ENCODE measurements around the gene EPHA3. TPM values are rescaled to one million over a fixed set of nuclear protein-coding genes. Genes with fewer than 3 reads are reported as not detected.

Gene EPHA3
- total and polyA plus RNA-seq, 2 experiments from 2014 or later = 3.0 to 15.1 TPM

GRCh38 chr3:89368846-89369245 lies 261.4 kb downstream of the EPHA3 start:
- no peaks in the 10 kb centered on the region for H3K4me1 ChIP-seq (ENCODE audit: insufficient read depth)
- no peaks in the 10 kb centered on the region for H3K36me3 ChIP-seq (replicated peaks; ENCODE audit: insufficient read depth, low read depth)
- no peak for DNase-seq (ENCODE audit: low spot score)
- TF ChIP-seq CTCF (IDR thresholded peaks at IDR 0.05; ENCODE audit: poor library complexity) (no peak), EZH2 (IDR thresholded peaks at IDR 0.05; ENCODE audit: borderline replicate concordance) (no peak), EZH2phosphoT487 (IDR thresholded peaks at IDR 0.05; ENCODE audit: low read depth, severe bottlenecking, unreplicated experiment) (no peak)
- no peaks in the 10 kb centered on the region for H3K27me3 ChIP-seq
- 96% methylated on average over 3 of the region's 3 CpGs for WGBS (ENCODE audit: low lambda C conversion rate, missing lambda C conversion rate)
- H3K9me2 ChIP-seq (replicated peaks; ENCODE audit: insufficient read depth) = no peaks in the 10 kb centered on the region
- no peaks in the 10 kb centered on the region for H4K20me1 ChIP-seq (ENCODE audit: insufficient read depth, poor library complexity, severe bottlenecking)
- H2AFZ ChIP-seq = no peak overlapping the region
- no peak overlapping the region for H3K4me3 ChIP-seq
- no peak overlapping the region for H3K27ac ChIP-seq
- H3K4me2 ChIP-seq = no peak overlapping the region
- H3K79me2 ChIP-seq = no peaks in the 10 kb centered on the region
- no peaks in the 10 kb centered on the region for H3K9me3 ChIP-seq (ENCODE audit: low read depth)

GRCh38 chr3:89372456-89372855 lies 265.0 kb downstream of the EPHA3 start:
- H4K20me1 ChIP-seq (ENCODE audit: insufficient read depth, poor library complexity, severe bottlenecking) = no peaks in the 10 kb centered on the region
- no peaks in the 10 kb centered on the region for H3K9me2 ChIP-seq (replicated peaks; ENCODE audit: insufficient read depth)
- no peak for DNase-seq (ENCODE audit: low spot score)
- H3K27ac ChIP-seq = no peak overlapping the region
- no peak overlapping the region for H2AFZ ChIP-seq
- 54% methylated on average over 1 of the region's 1 CpG for WGBS (ENCODE audit: low lambda C conversion rate, missing lambda C conversion rate)
- TF ChIP-seq EZH2phosphoT487 (IDR thresholded peaks at IDR 0.05; ENCODE audit: low read depth, severe bottlenecking, unreplicated experiment) (no peak), CTCF (IDR thresholded peaks at IDR 0.05; ENCODE audit: poor library complexity) (no peak), EZH2 (IDR thresholded peaks at IDR 0.05; ENCODE audit: borderline replicate concordance) (no peak)
- no peak overlapping the region for H3K4me3 ChIP-seq
- no peaks in the 10 kb centered on the region for H3K36me3 ChIP-seq (replicated peaks; ENCODE audit: insufficient read depth, low read depth)
- H3K9me3 ChIP-seq (ENCODE audit: low read depth) = no peaks in the 10 kb centered on the region
- H3K4me1 ChIP-seq (ENCODE audit: insufficient read depth) = no peaks in the 10 kb centered on the region
- no peaks in the 10 kb centered on the region for H3K27me3 ChIP-seq
- H3K79me2 ChIP-seq = no peaks in the 10 kb centered on the region
- H3K4me2 ChIP-seq = no peak overlapping the region

- Histone ChIP-seq H4K20me1 (ENCODE audit: insufficient read depth, poor library complexity, severe bottlenecking) (no peaks in the 10 kb centered on the region), H3K4me3 (no peak overlapping the region), H3K9me2 (replicated peaks; ENCODE audit: insufficient read depth) (no peaks in the 10 kb centered on the region), H3K36me3 (replicated peaks; ENCODE audit: insufficient read depth, low read depth) (no peaks in the 10 kb centered on the region), H3K9me3 (ENCODE audit: low read depth) (no peaks in the 10 kb centered on the region), H3K4me2 (no peak overlapping the region), H3K79me2 (no peaks in the 10 kb centered on the region), H3K27me3 (no peaks in the 10 kb centered on the region), H3K4me1 (ENCODE audit: insufficient read depth) (no peaks in the 10 kb centered on the region), H2AFZ (no peak overlapping the region), H3K27ac (no peak overlapping the region)
- TF ChIP-seq EZH2 (IDR thresholded peaks at IDR 0.05; ENCODE audit: borderline replicate concordance) (no peak), CTCF (IDR thresholded peaks at IDR 0.05; ENCODE audit: poor library complexity) (no peak), EZH2phosphoT487 (IDR thresholded peaks at IDR 0.05; ENCODE audit: low read depth, severe bottlenecking, unreplicated experiment) (no peak)
- no peak for DNase-seq (ENCODE audit: low spot score)
Observed at GRCh38 chr3:89373434-89373833, 266.0 kb downstream of the EPHA3 start.

- Histone ChIP-seq H3K36me3 (replicated peaks; ENCODE audit: insufficient read depth, low read depth) (no peaks in the 10 kb centered on the region), H4K20me1 (ENCODE audit: insufficient read depth, poor library complexity, severe bottlenecking) (no peaks in the 10 kb centered on the region), H3K4me1 (ENCODE audit: insufficient read depth) (no peaks in the 10 kb centered on the region), H3K9me3 (ENCODE audit: low read depth) (no peaks in the 10 kb centered on the region), H3K4me3 (no peak overlapping the region), H3K27me3 (no peaks in the 10 kb centered on the region), H3K4me2 (no peak overlapping the region), H3K9me2 (replicated peaks; ENCODE audit: insufficient read depth) (no peaks in the 10 kb centered on the region), H3K79me2 (no peaks in the 10 kb centered on the region), H3K27ac (no peak overlapping the region), H2AFZ (no peak overlapping the region)
- TF ChIP-seq EZH2 (IDR thresholded peaks at IDR 0.05; ENCODE audit: borderline replicate concordance) (no peak), CTCF (IDR thresholded peaks at IDR 0.05; ENCODE audit: poor library complexity) (no peak), EZH2phosphoT487 (IDR thresholded peaks at IDR 0.05; ENCODE audit: low read depth, severe bottlenecking, unreplicated experiment) (no peak)
- DNase-seq (ENCODE audit: low spot score) = no peak
- WGBS (ENCODE audit: low lambda C conversion rate, missing lambda C conversion rate) = 41% methylated on average over 1 of the region's 1 CpG
Observed at GRCh38 chr3:89375451-89375850, 268.0 kb downstream of the EPHA3 start.
